Adipocyte (in vitro differentiated cells): ENCODE results near the gene CDC20.

Experiments used
- DNase-seq: peaks from one replicate; pipeline ENCODE4 v3.0.0-alpha.2; 2015; ENCODE audit warnings: low read depth
- H3K27me3 ChIP-seq: replicated peaks from 2 replicates; pipeline ENCODE4 v1.7.0; 2013; ENCODE audit warnings: mild to moderate bottlenecking, low read length, moderate library complexity; ENCODE audit not compliant: control insufficient read depth, insufficient read depth
- H3K36me3 ChIP-seq: 2 replicates; pipeline ENCODE4 v1.7.0; 2013; ENCODE audit warnings: low read length, mild to moderate bottlenecking, moderate library complexity; ENCODE audit not compliant: control insufficient read depth, insufficient read depth, severe bottlenecking
- H3K4me1 ChIP-seq: 2 replicates; pipeline ENCODE4 v1.7.0; 2013; ENCODE audit warnings: mild to moderate bottlenecking, low read length, moderate library complexity; ENCODE audit not compliant: control insufficient read depth, insufficient read depth
- H3K4me3 ChIP-seq: 2 replicates; pipeline ENCODE4 v1.7.0; 2013; ENCODE audit warnings: mild to moderate bottlenecking, low read length, moderate library complexity
- H3K9ac ChIP-seq: 2 replicates; pipeline ENCODE4 v1.7.0; 2013; ENCODE audit warnings: mild to moderate bottlenecking, low read length, moderate library complexity
- H3K9me3 ChIP-seq: 2 replicates; pipeline ENCODE4 v1.7.0; 2013; ENCODE audit warnings: mild to moderate bottlenecking, low read length, moderate library complexity; ENCODE audit not compliant: control insufficient read depth

CDC20 gene

DNA sequence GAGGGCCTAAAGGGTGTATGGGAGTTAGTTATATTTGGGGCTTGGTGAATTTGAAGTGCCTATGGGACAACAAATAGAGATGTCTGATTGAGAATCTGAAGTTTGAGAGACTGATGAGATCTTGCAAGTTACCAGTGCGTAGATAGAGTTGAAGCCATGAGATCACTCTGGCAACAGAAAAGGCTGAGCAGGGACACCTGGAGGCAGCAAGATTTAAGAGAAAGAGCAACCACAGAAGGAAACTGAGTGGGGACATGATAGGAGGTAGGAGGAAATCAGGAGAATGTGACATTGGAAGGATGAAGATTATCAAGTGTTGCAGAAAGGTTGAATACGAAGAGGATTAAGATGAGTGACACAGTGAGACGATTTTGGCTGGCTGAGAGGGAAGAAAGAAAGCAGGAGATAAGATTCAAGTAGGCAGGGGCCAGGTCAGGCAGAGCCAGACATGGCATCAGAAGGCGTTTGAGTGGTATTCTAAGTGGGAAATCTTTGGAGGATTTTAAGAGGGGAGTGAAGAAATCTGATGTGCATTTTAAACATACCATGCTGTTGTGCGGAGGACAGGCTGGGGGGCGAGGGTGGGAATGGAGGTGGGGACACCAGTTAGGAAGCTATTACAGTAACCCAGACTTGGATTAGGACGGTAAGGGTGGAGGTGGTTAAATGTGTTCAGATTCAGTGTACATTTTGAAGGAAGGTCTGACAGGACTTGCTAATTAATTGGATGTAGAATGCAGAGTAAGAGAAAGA is 24.2 kb upstream of the CDC20 start:
- Histone ChIP-seq H3K9ac (no peak overlapping the region), H3K4me3 (no peak overlapping the region), H3K9me3 (no peaks in the 10 kb centered on the region), H3K36me3 (no peaks in the 10 kb centered on the region), H3K27me3 (no peaks in the 10 kb centered on the region), H3K4me1 (peaks cover 16% of the 10 kb centered on the region)
- DNase-seq, result no peak

DNA sequence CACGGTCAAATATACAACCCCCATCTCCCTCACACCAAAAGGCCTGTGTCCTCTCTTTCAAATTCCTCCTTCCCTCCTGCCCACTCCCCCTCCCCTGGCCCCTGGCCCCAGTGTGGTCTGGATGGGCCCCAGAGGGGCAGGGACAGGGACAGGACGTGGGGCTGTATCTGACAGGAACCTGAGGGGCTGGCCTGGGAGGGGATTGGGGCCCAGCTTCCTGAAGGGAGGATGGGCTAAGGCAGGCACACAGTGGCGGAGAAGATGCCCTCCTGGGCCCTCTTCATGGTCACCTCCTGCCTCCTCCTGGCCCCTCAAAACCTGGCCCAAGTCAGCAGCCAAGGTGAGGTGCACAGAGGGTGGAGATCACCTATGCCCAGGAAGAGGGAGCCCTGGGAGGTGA is 21.2 kb upstream of the CDC20 start, which contains the start of gene MPL:
TSS of gene MPL (plus strand) at position 231 of the 400 bp plus-strand sequence. CDS start at position 262, 31 bp downstream.
- Histone ChIP-seq H3K9me3 (no peaks in the 10 kb centered on the region), H3K9ac (no peak within 1 kb of the TSS), H3K27me3 (no peaks in the 10 kb centered on the region), H3K4me3 (no peak within 1 kb of the TSS), H3K36me3 (no peaks in the 10 kb centered on the region), H3K4me1 (peaks cover 10% of the 10 kb centered on the region)
- DNase-seq, result no peak

DNA sequence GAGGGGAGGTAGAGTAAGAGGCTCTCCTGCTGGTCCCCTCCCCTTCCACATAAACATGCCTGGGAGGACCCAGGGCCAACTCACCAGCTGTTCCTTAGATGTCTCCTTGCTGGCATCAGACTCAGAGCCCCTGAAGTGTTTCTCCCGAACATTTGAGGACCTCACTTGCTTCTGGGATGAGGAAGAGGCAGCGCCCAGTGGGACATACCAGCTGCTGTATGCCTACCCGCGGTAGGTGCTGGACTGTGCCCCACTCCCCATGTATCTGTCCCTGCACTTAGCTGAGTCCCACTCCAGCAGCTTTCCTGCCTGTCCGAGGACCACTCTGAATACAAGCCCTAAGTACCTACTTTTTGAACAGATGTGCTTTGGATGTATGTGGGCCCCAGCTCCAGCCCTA is 20.8 kb upstream of the CDC20 start:
- H3K4me1 ChIP-seq, result peaks cover 10% of the 10 kb centered on the region
- no peak for DNase-seq

DNA sequence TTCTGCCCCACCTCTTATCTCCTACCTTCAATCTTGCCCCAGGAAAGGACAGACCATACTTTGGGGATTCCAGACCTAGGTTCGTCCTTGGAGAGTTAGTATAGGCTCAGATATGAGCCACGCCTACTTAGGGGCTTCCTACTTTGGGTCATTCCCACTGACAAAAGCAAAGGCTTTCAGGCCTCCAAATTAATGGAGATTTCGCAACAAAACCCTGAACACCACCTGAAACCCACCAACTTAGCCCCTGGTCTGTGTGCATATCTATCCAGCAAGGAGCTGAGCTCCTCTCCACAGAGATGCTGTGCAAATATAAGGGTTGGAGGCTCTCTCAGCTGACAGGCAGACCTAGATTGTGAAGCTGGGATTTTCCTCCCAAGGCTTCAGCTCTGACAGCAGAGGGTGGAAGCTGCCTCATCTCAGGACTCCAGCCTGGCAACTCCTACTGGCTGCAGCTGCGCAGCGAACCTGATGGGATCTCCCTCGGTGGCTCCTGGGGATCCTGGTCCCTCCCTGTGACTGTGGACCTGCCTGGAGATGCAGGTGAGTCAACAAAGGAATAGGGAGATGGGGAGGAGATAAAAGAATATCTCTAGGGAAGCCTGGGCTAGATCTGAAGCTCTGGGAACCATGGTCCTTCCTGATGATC is 19.1 kb upstream of the CDC20 start:
- Histone ChIP-seq H3K36me3 (no peaks in the 10 kb centered on the region), H3K4me3 (no peak overlapping the region), H3K4me1 (peaks cover 20% of the 10 kb centered on the region), H3K27me3 (no peaks in the 10 kb centered on the region), H3K9me3 (no peaks in the 10 kb centered on the region), H3K9ac (no peak overlapping the region)
- no peak for DNase-seq

More for the DNA sequence above, 20.8 kb upstream of the CDC20 start:
- H3K36me3 ChIP-seq, result no peaks in the 10 kb centered on the region
- no peaks in the 10 kb centered on the region for H3K27me3 ChIP-seq
- no peak overlapping the region for H3K4me3 ChIP-seq
- no peak overlapping the region for H3K9ac ChIP-seq
- no peaks in the 10 kb centered on the region for H3K9me3 ChIP-seq

DNA sequence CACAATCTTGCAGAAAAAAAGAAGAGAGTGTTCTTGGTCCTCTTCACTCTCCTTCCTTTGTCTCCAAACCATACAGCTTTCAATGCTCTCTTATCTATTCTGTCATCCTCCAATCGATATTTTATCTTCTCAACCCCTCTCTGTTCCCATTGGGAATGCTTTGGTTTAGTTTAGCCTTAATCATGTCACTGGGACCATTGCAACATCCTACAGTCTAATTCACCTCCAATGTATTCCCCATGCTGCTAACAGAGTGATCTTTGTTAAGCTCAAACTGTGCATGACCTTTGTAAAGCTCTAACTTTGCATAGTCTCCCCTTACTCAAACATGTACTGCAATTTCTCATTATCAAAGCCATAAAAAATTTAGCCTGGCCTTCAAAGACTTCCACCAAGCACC is 18.2 kb upstream of the CDC20 start:
- H3K9ac ChIP-seq, result no peak overlapping the region
- no peaks in the 10 kb centered on the region for H3K27me3 ChIP-seq
- no peak overlapping the region for H3K4me3 ChIP-seq
- no peak for DNase-seq
- H3K4me1 ChIP-seq, result peaks cover 29% of the 10 kb centered on the region
- no peaks in the 10 kb centered on the region for H3K9me3 ChIP-seq
- H3K36me3 ChIP-seq, result no peaks in the 10 kb centered on the region

DNA sequence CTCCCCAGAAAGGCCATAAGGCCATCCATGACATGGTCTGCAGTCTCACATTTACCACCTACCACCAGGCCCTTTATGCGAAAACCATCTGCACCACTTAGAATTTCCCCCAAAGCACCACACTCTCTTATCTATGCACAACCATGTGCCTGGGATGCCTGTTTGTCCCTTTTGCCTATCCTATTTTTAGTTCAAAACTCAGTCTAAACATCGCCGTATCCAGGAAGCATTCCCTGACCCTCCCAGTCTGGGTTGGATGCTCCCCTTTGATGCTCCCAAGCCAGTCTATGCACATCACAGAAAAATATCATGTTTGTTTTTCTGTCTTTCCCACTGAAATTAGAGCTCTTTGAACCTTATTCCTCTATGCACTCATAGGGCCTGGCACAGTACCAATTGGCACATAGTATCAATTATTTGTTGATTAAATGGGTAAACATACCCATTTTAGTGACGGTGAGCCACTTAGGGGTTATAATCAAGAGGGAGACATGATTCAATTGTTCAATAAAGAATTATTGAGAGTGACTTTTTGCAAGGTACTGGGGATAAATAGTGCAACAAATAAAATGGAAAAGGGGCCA is 14.4 kb upstream of the CDC20 start:
- Histone ChIP-seq H3K4me1 (peaks cover 31% of the 10 kb centered on the region), H3K36me3 (no peaks in the 10 kb centered on the region), H3K4me3 (no peak overlapping the region), H3K27me3 (no peaks in the 10 kb centered on the region), H3K9ac (peak overlapping the region; percentile 40), H3K9me3 (no peaks in the 10 kb centered on the region)
- DNase-seq, result no peak

DNA sequence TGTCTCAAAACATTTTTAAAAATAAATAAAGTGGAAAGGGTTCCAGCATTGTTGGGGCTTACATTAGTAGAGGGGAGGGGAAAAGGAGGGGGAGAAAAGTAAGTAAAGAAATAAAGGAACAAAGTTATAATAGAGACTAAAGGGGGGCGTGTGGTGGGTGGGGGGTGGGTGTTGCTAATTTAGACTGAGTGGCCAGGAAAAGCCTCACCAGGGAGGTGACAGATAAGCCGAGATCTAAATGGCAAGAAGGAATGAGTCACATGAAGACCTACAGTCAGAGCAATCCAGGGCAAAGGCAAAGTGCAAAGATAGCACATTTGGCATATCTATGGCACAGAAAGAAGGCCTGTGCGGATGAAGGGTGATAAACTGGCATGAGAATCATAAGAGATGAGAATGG is 13.7 kb upstream of the CDC20 start:
- H3K9ac ChIP-seq, result peak overlapping the region; percentile 40
- peaks cover 38% of the 10 kb centered on the region for H3K4me1 ChIP-seq
- DNase-seq, result no peak
- H3K36me3 ChIP-seq, result no peaks in the 10 kb centered on the region
- no peaks in the 10 kb centered on the region for H3K9me3 ChIP-seq
- H3K27me3 ChIP-seq, result no peaks in the 10 kb centered on the region
- H3K4me3 ChIP-seq, result no peak overlapping the region

DNA sequence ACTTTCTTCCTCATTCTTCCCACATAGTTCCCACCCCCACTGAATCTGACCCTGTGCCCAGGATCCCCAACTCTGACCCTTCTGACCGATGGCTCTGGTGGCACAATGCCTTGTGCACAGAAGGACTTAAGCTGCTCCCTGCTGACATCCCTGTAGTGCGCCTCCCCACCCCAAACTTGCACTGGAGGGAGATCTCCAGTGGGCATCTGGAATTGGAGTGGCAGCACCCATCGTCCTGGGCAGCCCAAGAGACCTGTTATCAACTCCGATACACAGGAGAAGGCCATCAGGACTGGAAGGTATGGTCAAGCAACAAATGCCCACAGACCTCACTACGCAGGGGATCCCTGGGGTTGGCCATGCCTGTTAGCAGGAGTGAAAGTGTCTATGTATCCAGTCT is 12.1 kb upstream of the CDC20 start:
- Histone ChIP-seq H3K27me3 (no peaks in the 10 kb centered on the region), H3K36me3 (no peaks in the 10 kb centered on the region), H3K9me3 (no peaks in the 10 kb centered on the region), H3K9ac (no peak overlapping the region), H3K4me1 (peaks cover 33% of the 10 kb centered on the region), H3K4me3 (no peak overlapping the region)
- DNase-seq, result no peak

DNA sequence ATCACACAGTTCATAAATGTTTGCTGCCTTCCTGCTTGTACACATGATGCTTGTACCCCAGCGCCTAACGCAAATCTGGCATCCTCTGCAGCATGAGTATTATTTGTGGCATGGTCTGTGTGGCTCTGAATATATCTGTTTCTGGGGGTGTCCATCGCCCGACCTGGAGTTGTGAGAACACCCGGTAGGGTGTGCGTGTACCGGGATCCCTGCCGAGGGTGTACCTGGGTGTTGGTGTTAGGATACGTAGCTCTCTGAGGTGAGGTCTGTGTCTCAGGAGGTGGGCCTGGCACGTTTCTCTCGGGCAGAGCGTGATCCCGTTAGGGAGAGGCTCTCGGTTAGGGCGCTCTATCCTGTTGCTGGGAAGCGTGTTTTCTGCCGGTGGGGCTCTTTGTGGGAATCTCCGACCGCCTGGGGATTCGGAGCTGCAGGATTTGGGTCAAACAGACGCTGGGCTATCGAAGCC is 10.4 kb upstream of the CDC20 start:
- no peak for DNase-seq
- H3K9ac ChIP-seq, result peak overlapping the region; percentile 77
- peak overlapping the region; percentile 75 for H3K4me3 ChIP-seq
- H3K36me3 ChIP-seq, result no peaks in the 10 kb centered on the region
- H3K27me3 ChIP-seq, result no peaks in the 10 kb centered on the region
- H3K4me1 ChIP-seq, result peaks cover 33% of the 10 kb centered on the region
- H3K9me3 ChIP-seq, result no peaks in the 10 kb centered on the region

DNA sequence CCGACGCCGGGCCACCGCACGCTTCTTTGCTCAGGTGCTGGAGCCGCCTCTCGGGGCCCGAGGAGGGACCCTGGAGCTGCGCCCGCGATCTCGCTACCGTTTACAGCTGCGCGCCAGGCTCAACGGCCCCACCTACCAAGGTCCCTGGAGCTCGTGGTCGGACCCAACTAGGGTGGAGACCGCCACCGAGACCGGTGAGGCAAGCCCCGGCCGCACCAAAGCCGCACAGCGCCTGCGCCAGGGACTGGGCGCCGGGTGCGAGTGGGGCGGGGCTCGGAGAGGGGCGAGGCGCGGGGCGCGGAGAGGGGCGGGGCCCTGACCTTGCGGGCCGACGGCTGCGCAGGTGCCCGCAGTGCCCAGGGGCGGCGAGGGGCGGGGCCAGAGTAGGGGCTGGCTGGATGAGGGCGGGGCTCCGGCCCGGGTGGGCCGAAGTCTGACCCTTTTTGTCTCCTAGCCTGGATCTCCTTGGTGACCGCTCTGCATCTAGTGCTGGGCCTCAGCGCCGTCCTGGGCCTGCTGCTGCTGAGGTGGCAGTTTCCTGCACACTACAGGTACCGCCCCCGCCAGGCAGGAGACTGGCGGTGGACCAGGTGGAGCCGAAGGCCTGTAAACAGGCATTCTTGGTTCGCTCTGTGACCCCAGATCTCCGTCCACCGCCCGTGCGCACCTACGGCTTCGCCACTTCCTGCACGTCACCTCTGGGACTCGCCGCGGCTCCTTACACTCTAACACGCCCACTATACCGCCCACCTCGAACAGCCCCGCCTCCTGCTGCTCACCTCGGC is 9.8 kb upstream of the CDC20 start:
- H3K4me1 ChIP-seq, result peaks cover 30% of the 10 kb centered on the region
- H3K27me3 ChIP-seq, result no peaks in the 10 kb centered on the region
- peak overlapping the region; percentile 77 for H3K9ac ChIP-seq
- H3K36me3 ChIP-seq, result no peaks in the 10 kb centered on the region
- H3K9me3 ChIP-seq, result no peaks in the 10 kb centered on the region
- H3K4me3 ChIP-seq, result peak overlapping the region; percentile 75
- peak; percentile 55 for DNase-seq
